Activated CD4-positive, alpha-beta memory T cell treated with anti-CD3 and anti-CD28 coated beads for 36 hours (primary cell): ENCODE results near the gene GPR22. TPM values are rescaled to one million over a fixed set of nuclear protein-coding genes. Genes with fewer than 3 reads are reported as not detected.

ENCODE experiments used
- CTCF ChIA-PET: fragments of 350-600 bp; sonication (Branson Sonifier 250); formaldehyde crosslinking; loops from one replicate; lab custom pipeline; 2021; ENCODE audit warnings: antibody characterized with exemption, inconsistent platforms; lab: Charles Lee
- POLR2A ChIA-PET: fragments of 350-600 bp; sonication (Branson Sonifier 250); formaldehyde crosslinking; loops from one replicate; lab custom pipeline; 2021; ENCODE audit warnings: antibody characterized with exemption; lab: Charles Lee
- DNase-seq: peaks from one replicate; pipeline ENCODE4 v3.0.0-alpha.2; 2020
- H3K27ac Mint-ChIP-seq: one replicate; pipeline ENCODE4 v1.8.0; 2021; ENCODE audit warnings: mixed read lengths
- H3K27me3 Mint-ChIP-seq: one replicate; pipeline ENCODE4 v1.8.0; 2021; ENCODE audit warnings: mixed read lengths
- H3K36me3 Mint-ChIP-seq: one replicate; pipeline ENCODE4 v1.8.0; 2021; ENCODE audit warnings: mixed read lengths
- H3K4me1 Mint-ChIP-seq: one replicate; pipeline ENCODE4 v1.8.0; 2021; ENCODE audit warnings: low read depth, mixed read lengths
- H3K4me3 Mint-ChIP-seq: one replicate; pipeline ENCODE4 v1.8.0; 2021; ENCODE audit warnings: mild to moderate bottlenecking, mixed read lengths
- H3K9me3 Mint-ChIP-seq: one replicate; pipeline ENCODE4 v1.8.0; 2021; ENCODE audit warnings: mixed read lengths
- intact Hi-C: fragments of 100-400 bp; cut with micrococcal nuclease; formaldehyde crosslinking; loops from one replicate; pipeline ENCODE4 v1.15.1; 2023
- total RNA-seq, 2 experiments: library from RNA; stranded (reverse); gene quantifications; one replicate each; pipeline ENCODE4 v1.2.3, GENCODE V29; 2021

The GPR22 gene
- total RNA-seq, 2 experiments from 2014 or later, result not detected

DNA sequence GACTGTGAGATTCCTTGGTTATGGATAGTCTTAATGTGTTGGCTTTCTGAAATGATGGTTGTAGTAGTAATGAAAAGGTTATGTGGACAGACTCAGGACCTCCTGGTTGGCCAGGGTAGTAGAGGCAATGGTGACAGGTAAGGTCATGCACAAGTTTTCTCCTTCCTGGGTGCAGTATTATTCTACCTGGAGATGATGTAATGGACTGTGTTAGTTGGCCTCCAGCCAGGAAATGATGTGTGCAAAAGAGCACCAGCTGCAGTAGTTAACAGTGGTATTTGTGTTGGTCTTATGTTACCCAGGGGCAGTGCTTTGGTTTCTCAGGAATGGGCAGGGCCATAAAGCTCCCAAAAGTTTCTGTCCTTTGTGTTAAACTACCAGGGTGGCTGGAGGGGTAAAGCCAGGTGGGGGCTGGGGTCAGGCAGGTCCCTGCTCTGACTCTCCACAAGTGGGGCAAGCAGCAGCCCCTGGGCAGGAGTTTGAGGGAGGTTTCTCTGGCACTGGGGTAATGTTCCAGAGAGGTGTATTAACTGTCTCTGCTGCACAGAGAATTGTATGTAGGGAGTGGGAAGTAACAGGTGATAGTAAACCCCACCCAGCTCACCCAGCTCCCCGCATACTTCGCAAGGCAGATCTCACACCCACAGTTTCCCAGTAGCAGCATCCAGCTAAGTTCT is 36.3 kb downstream of the GPR22 start:
- no peaks in the 10 kb centered on the region for H3K9me3 Mint-ChIP-seq
- H3K27me3 Mint-ChIP-seq, result no peaks in the 10 kb centered on the region
- H3K4me1 Mint-ChIP-seq, result peaks cover 30% of the 10 kb centered on the region
- no peaks in the 10 kb centered on the region for H3K36me3 Mint-ChIP-seq
- intact Hi-C loops, result no loop called here
- H3K4me3 Mint-ChIP-seq, result no peak overlapping the region
- POLR2A ChIA-PET, result no interaction called here
- CTCF ChIA-PET, result no interaction called here
- no peak overlapping the region for H3K27ac Mint-ChIP-seq
- DNase-seq, result peak; percentile 36

DNA sequence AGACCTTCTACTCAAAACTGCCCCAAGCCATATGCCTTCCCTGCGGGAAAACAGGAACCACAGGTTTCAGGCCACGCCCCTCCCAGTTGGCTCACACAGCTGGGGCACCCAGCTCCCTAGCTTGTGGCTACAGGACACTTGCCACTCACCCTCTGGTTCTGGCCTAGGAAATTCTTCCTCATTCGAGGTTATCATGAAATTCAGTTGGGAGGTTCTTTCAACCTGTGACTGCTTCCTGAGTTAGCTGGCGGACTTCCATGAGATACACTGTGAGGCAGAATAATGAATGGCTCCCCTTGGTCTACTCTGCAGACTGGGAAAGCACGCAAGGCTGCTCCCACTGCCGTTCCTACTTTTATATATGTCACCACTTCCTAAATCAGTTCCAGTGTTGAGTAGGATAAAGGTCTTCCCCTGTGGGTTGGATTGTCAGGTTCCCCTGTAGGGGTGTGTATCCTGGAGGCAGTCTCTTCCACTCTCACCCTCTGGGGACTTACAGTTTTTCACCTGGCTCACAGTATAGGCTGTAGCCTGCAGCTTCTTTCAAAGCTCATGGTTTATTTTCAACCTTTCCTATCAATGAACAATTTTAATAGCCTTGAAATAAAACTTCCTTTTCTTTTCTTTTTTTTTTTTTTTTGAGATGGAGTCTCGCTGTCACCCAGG is 37.0 kb downstream of the GPR22 start:
- intact Hi-C loops, result no loop called here
- ChIA-PET POLR2A (no interaction called here), CTCF (no interaction called here)
- Mint-ChIP-seq H3K9me3 (no peaks in the 10 kb centered on the region), H3K4me1 (peaks cover 30% of the 10 kb centered on the region), H3K36me3 (no peaks in the 10 kb centered on the region), H3K27ac (no peak overlapping the region), H3K4me3 (no peak overlapping the region), H3K27me3 (no peaks in the 10 kb centered on the region)
- no peak for DNase-seq

Other genes with a start within 250 kb of the GPR22 start
- gene COG5, start 93.9 kb downstream of the GPR22 start, total RNA-seq, result 10 to 100 TPM; 38.9 to 40.7 TPM
- gene DUS4L, start 93.9 kb downstream of the GPR22 start, total RNA-seq, result 10 to 100 TPM; 11.8 to 12.4 TPM
- gene BCAP29, start 110.2 kb downstream of the GPR22 start, total RNA-seq, result 10 to 100 TPM; 42.3 to 42.9 TPM
- 1 to 10 TPM; 5.2 to 7.1 TPM for gene SLC26A4, start 190.8 kb downstream of the GPR22 start, total RNA-seq